ENCODE measurements around the gene MMP1. TPM values are rescaled to one million over a fixed set of nuclear protein-coding genes. Genes with fewer than 3 reads are reported as not detected.

The MMP1 gene
- total RNA-seq, 1 donor from 2014 or later, result 6.5 TPM

- no peak for TF ChIP-seq CTCF (conservative IDR thresholded peaks at IDR 0.05)
- Mint-ChIP-seq H3K4me1 (ENCODE audit: unreplicated experiment) (no peaks in the 10 kb centered on the region), H3K36me3 (no peaks in the 10 kb centered on the region), H3K9me3 (peaks cover 17% of the 10 kb centered on the region), H3K4me3 (no peak overlapping the region), H3K27me3 (no peaks in the 10 kb centered on the region), H3K27ac (no peak overlapping the region)
- no peak for DNase-seq (ENCODE audit: extremely low spot score, unreplicated experiment)
Measured at GRCh38 chr11:102819491-102819890, 21.5 kb upstream of the MMP1 start.

- Mint-ChIP-seq H3K27me3 (no peaks in the 10 kb centered on the region), H3K36me3 (no peaks in the 10 kb centered on the region), H3K4me3 (no peak overlapping the region), H3K27ac (no peak overlapping the region), H3K4me1 (ENCODE audit: unreplicated experiment) (no peaks in the 10 kb centered on the region), H3K9me3 (peaks cover 15% of the 10 kb centered on the region)
- no peak for TF ChIP-seq CTCF (conservative IDR thresholded peaks at IDR 0.05)
- DNase-seq (ENCODE audit: extremely low spot score, unreplicated experiment), result no peak
Measured at GRCh38 chr11:102813484-102813883, 15.5 kb upstream of the MMP1 start.

- Mint-ChIP-seq H3K27ac (no peak overlapping the region), H3K4me3 (no peak overlapping the region), H3K36me3 (no peaks in the 10 kb centered on the region), H3K4me1 (ENCODE audit: unreplicated experiment) (no peaks in the 10 kb centered on the region), H3K9me3 (peaks cover 8% of the 10 kb centered on the region), H3K27me3 (no peaks in the 10 kb centered on the region)
- no peak for TF ChIP-seq CTCF (conservative IDR thresholded peaks at IDR 0.05)
- DNase-seq (ENCODE audit: extremely low spot score, unreplicated experiment), result no peak
Measured at GRCh38 chr11:102812188-102812587, 14.2 kb upstream of the MMP1 start.

- H3K9me3 Mint-ChIP-seq, result no peaks in the 10 kb centered on the region
- no peaks in the 10 kb centered on the region for H3K4me1 Mint-ChIP-seq (ENCODE audit: unreplicated experiment)
- peak; percentile 68 for TF ChIP-seq CTCF (conservative IDR thresholded peaks at IDR 0.05)
- no peak overlapping the region for H3K27ac Mint-ChIP-seq
- H3K27me3 Mint-ChIP-seq, result no peaks in the 10 kb centered on the region
- no peaks in the 10 kb centered on the region for H3K36me3 Mint-ChIP-seq
- no peak for DNase-seq (ENCODE audit: extremely low spot score, unreplicated experiment)
- no peak overlapping the region for H3K4me3 Mint-ChIP-seq
Measured at GRCh38 chr11:102810950-102811660, 13.1 kb upstream of the MMP1 start.

- Mint-ChIP-seq H3K36me3 (no peaks in the 10 kb centered on the region), H3K4me1 (ENCODE audit: unreplicated experiment) (no peaks in the 10 kb centered on the region), H3K4me3 (no peak overlapping the region), H3K27ac (no peak overlapping the region), H3K27me3 (no peaks in the 10 kb centered on the region), H3K9me3 (no peaks in the 10 kb centered on the region)
- DNase-seq (ENCODE audit: extremely low spot score, unreplicated experiment), result no peak
- TF ChIP-seq CTCF (conservative IDR thresholded peaks at IDR 0.05), result no peak
Measured at GRCh38 chr11:102809971-102810370, 12.0 kb upstream of the MMP1 start.
